Hindlimb muscle (tissue), 1 donor: ENCODE results near the gene ANTXR2. TPM values are rescaled to one million over a fixed set of nuclear protein-coding genes. Genes with fewer than 3 reads are reported as not detected.

ENCODE experiments used
- DNase-seq: peaks from one replicate; pipeline ENCODE4 v3.0.0-alpha.2; 2013
- polyA plus RNA-seq: library from polyadenylated mRNA; unstranded; fragments of 120-200 nt; gene quantifications from one replicate; pipeline ENCODE4 v1.2.1, GENCODE V29; 2013; ENCODE audit not compliant: insufficient read length

Gene ANTXR2
- polyA plus RNA-seq, 1 donor: 94.7 TPM

DNA sequence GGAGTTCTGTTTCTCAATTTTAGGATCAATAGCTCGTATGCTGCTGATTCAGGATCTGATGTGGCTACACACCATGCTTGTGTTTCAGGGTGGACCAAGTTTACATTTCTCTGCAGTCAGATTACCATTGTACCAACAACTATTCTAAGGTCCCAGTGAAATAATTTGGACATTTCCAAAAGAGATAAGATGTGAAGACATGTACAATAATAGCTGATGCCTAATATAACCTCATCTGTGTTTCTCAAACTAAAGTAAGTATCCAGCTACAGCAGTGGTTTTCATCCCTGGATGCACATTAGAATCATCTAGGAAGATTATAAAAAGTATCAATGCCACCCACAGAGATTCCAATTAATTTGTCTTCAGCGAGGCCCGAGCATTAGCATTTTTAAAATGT lies 209.7 kb downstream of the ANTXR2 start:
- no peak for DNase-seq

DNA sequence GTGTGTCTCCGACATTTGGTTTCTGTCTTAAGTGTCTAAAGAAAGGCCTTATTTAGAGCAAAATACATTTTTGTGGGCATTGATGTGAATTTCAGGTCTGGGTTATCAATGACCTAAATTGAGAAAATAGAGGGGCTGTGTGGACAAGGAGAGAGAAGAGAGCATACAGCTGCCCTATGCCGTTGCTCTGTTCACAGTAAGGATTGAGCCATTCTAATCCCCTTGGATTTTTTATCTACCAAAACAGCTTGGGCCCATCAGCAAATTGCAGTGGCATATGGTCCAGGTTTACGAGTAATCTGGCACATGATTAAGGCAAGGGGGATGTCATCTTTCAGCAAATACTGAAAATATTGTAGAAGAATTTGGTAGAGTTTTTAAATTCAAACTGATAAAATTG lies 210.2 kb downstream of the ANTXR2 start:
- no peak for DNase-seq

DNA sequence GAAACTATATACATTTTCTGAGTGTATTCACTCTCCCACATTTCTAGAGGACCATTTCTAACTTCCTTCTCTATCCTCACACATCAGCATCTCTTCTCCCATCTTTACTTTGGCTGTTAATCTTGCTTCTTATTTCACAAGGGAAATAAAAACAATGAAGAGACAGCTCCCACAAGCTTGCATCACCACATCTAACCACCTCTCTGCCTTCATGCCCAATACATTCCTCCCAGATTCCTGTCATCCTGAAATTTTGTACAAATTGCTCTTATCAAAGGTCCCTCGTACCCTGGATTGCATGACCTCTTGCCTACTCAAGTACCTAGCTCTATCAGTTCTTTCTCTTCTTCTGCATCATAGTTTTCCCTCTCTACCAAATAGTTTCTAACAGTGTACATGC lies 215.2 kb downstream of the ANTXR2 start:
- no peak for DNase-seq

DNA sequence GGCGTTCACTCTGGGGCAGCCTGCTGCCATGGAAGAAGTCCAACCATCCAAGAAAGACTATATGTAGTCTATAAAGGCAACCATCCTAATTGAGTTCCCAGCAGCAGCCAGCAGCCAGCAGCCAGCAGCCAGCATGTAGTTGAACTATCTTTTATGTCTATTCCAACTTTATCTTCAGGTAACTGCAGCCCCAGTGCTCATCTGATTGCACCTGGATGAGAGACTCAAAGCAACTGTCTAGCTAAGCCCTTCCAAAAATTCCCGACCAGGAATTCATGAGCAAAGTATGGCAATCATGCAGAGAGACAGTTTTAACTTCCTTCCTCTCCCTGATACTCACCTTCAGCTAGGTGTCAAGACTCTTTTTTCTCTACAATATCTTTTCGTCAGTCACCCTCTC lies 216.8 kb downstream of the ANTXR2 start:
- no peak for DNase-seq

DNA sequence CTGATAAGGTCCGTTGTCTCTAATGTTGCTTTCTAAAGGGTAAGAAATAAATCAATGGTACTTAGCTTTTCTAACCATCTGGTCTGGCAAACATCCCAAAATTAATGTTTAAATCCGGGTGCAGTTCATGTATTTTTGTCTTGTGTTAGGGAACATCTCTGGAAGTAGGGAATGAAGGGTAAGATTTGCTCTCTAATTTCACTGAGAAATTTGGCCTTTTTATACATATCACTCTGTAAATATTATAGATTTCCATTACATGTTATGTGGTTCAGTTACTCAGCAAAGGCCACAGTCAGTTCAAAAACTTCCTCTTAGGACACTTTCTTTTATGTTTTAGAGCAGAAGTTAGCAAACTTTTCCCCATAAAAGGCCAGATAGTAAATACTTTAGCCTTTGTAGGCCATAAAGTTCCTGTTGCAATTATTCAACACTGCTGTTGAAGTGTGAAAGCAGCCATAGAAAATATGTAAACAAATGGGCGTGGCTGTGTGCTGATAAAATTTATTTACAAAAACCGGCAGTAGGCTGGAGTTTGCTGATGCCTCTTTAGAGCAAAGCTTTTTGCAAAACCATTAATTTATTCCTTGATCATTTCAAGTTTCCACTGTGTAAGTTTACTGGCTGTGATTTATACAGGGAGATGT lies 218.1 kb downstream of the ANTXR2 start:
- no peak for DNase-seq

DNA sequence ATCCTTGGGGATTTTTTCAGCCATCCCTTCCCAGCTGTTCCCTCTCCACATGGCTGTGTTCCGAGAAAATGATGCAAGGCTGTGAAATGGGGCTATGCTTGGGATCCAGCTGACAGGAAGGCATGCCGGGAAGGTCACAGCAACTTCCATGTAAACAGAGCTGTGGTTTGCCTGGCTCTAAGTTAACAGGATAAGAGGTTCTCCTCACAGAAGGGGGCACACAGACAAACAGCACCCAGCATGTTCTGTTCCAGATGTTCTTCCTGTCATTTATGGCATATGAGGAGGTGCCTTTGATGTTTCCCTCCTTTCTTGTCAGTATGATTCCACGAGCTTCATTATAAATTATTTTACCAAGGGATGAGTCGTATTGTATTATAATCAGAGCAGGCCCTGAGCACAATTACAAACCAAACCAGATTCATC lies 220.7 kb downstream of the ANTXR2 start:
- DNase-seq: no peak

DNA sequence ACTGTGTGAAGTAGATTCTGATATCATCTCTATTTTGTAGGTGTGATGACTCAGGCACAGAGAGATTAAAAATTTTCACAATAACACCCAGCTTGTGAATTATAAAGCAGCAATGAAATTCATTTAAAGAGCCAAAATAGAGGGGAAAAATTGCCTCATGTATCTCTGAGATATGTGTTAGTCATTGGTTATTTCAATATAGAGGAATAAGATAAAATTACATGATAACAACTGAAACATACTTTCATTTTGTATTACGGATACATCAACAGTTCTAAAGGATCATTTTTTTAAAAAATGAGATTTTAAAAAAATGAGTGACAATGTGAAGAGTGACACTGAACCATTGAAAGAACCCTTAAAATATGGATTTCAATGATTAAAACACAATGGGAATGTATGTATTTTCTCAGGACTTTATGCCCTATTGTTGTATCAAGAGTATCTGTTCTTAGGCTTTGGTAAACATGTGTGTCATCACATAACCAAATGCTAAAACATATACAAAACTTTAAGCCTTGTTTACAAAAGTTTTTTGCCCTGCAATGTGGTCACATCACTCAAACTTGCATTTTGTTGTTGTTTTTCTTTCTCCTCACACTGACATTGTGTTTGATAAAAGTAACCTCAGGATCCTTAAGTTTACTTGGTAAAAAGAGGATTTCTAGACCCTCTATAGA lies 221.3 kb downstream of the ANTXR2 start:
- DNase-seq: no peak

Other genes starting within 250 kb of the ANTXR2 start
- 17.1 TPM for gene PRDM8, start 124.3 kb upstream of the ANTXR2 start, polyA plus RNA-seq
- gene FGF5, start 193.4 kb upstream of the ANTXR2 start, polyA plus RNA-seq: 0.31 TPM